PC-3 (cell line): ENCODE data around the gene LTC4S. TPM values are rescaled to one million over a fixed set of nuclear protein-coding genes. Genes with fewer than 3 reads are reported as not detected.

Source experiments
- ATAC-seq: fragments of 200-7000 bp; cut with Tn5 transposase; 2 replicates; pipeline ENCODE4 v1.9.1; 2020; ENCODE audit warnings: mild to moderate bottlenecking, moderate library complexity
- BruUV-seq: library from RNA; stranded (reverse); fragments of 400-500 nt; replicated peaks from 2 replicates; lab custom pipeline; 2021; lab: Mats Ljungman, UMichigan
- CTCF ChIA-PET: fragments of 300-600 bp; sonication (Branson Sonifier 250); formaldehyde crosslinking; loops from one replicate; lab custom pipeline; 2022; ENCODE audit warnings: antibody characterized with exemption; lab: Charles Lee
- POLR2A ChIA-PET: fragments of 300-600 bp; sonication (Branson Sonifier 250); formaldehyde crosslinking; loops from one replicate; lab custom pipeline; 2022; ENCODE audit warnings: antibody characterized with exemption; ENCODE audit not compliant: unreplicated experiment; lab: Charles Lee
- DNase-seq: peaks from one replicate; pipeline ENCODE4 v3.0.0-alpha.2; 2015
- H2AFZ ChIP-seq: fragments of 300-600 bp; sonication (generic); 2 replicates; pipeline ENCODE4 v1.6.0; 2016; ENCODE audit warnings: antibody characterized with exemption, low read length
- H3F3A ChIP-seq: fragments of 300-600 bp; sonication (generic); one replicate; pipeline ENCODE4 v1.6.0; 2017; ENCODE audit warnings: antibody characterized with exemption, low read length, control low read depth, mild to moderate bottlenecking; ENCODE audit not compliant: unreplicated experiment
- H3K27ac ChIP-seq: fragments of 300-600 bp; sonication (generic); 2 replicates; pipeline ENCODE4 v1.5.1; 2016; ENCODE audit warnings: mild to moderate bottlenecking, low read length
- H3K27me3 ChIP-seq: fragments of 300-600 bp; sonication (generic); 2 replicates; pipeline ENCODE4 v1.6.1; 2016; ENCODE audit warnings: low read length, mixed read lengths
- H3K36me3 ChIP-seq: fragments of 300-600 bp; sonication (generic); 2 replicates; pipeline ENCODE4 v1.6.1; 2016; ENCODE audit warnings: low read depth, mixed run types, low read length, mixed read lengths
- H3K4me1 ChIP-seq: fragments of 300-600 bp; sonication (generic); 2 replicates; pipeline ENCODE4 v1.5.1; 2016; ENCODE audit warnings: low read length; ENCODE audit not compliant: insufficient read depth
- H3K4me2 ChIP-seq: fragments of 300-600 bp; sonication (generic); 2 replicates; pipeline ENCODE4 v1.6.0; 2016; ENCODE audit warnings: low read length
- H3K4me3 ChIP-seq: fragments of 300-600 bp; sonication (generic); 2 replicates; pipeline ENCODE4 v1.5.1; 2016; ENCODE audit warnings: mild to moderate bottlenecking, low read length, mixed read lengths
- H3K79me2 ChIP-seq: fragments of 300-600 bp; sonication (generic); 2 replicates; pipeline ENCODE4 v1.6.1; 2017; ENCODE audit warnings: low read length, mixed read lengths
- H3K9ac ChIP-seq: fragments of 300-600 bp; sonication (generic); 2 replicates; pipeline ENCODE4 v1.6.0; 2016; ENCODE audit warnings: mild to moderate bottlenecking, low read length
- H3K9me2 ChIP-seq: fragments of 300-600 bp; sonication (generic); replicated peaks from 2 replicates; pipeline ENCODE4 v1.6.1; 2016; ENCODE audit warnings: mixed run types, low read length, mixed read lengths
- H3K9me3 ChIP-seq: fragments of 300-600 bp; sonication (generic); 2 replicates; pipeline ENCODE4 v1.6.1; 2016; ENCODE audit warnings: low read length, mixed read lengths
- H4K20me1 ChIP-seq: fragments of 300-600 bp; sonication (generic); 2 replicates; pipeline ENCODE4 v1.6.1; 2016; ENCODE audit warnings: low read length, mixed read lengths
- EZH2 ChIP-seq: fragments of 300-600 bp; sonication (generic); IDR thresholded peaks from one replicate; pipeline ENCODE4 v1.6.1; 2017; ENCODE audit warnings: antibody characterized with exemption, mild to moderate bottlenecking, low read length; ENCODE audit not compliant: unreplicated experiment
- EZH2phosphoT487 ChIP-seq: fragments of 300-600 bp; sonication (generic); IDR thresholded peaks from 2 replicates; pipeline ENCODE4 v1.6.1; 2018; ENCODE audit warnings: mild to moderate bottlenecking, antibody characterized with exemption, low read length, borderline replicate concordance
- intact Hi-C: fragments of 100-400 bp; cut with micrococcal nuclease; formaldehyde crosslinking; loops from 2 replicates; pipeline ENCODE4 v1.9.0; 2023
- microRNA-seq: library from miRNA; unstranded; fragments of <30 nt; microRNA quantifications from one replicate; pipeline ENCODE4 v1.1.0, GENCODE V29; 2020; ENCODE audit not compliant: unreplicated experiment
- total RNA-seq: library from RNA; depleted of rRNA; stranded (reverse); fragments of >200 nt; gene quantifications from 2 replicates; pipeline ENCODE4 v1.2.3, GENCODE V29; 2014; rRNA removed
- TF ChIP-seq, protein P1 (sequence below): fragments of 300-600 bp; sonication (generic); conservative IDR thresholded peaks from 2 replicates; pipeline ENCODE4 v1.5.1; 2017; ENCODE audit warnings: antibody characterized with exemption, low read depth, mild to moderate bottlenecking, low read length

Gene LTC4S
- total RNA-seq, 1 experiment from 2014 or later, result 1.5 TPM

DNA sequence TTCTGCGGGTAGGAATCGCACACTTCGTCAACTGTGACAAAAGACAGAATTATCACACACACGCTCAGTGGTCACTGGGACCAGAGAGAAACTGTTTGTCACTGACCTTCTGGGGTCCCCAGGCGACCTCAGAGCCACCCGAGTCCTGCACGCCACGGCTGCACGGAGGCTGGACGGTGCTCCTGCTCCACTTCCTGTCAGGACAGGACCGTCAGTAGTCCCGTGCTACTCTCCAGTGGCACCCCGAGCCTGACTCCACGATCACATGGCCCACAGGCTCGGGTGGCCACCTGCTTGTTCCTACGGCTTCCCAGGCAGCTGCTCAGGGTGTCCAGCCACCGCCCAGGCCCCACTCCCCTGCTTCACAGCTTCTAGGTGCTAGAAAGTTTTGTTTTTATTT is 47.0 kb downstream of the LTC4S start:
- H3K27me3 ChIP-seq, result no peaks in the 10 kb centered on the region
- ChIA-PET CTCF (no interaction called here), POLR2A (interaction anchor here (0.6 kb wide), 1 partner anchor 42 kb away, joined by 3 read pairs; no protein-coding TSS in a partner anchor)
- no peak overlapping the region for H3K27ac ChIP-seq
- ATAC-seq, result no peak
- H3K79me2 ChIP-seq, result no peaks in the 10 kb centered on the region
- no peak for DNase-seq
- no TSS peak for BruUV-seq
- peaks cover 6% of the 10 kb centered on the region for H3F3A ChIP-seq
- H3K9me3 ChIP-seq, result no peaks in the 10 kb centered on the region
- no peak overlapping the region for H3K4me2 ChIP-seq
- H3K9me2 ChIP-seq, result no peaks in the 10 kb centered on the region
- H3K36me3 ChIP-seq, result peaks cover 16% of the 10 kb centered on the region
- no peak overlapping the region for H3K9ac ChIP-seq
- no peak overlapping the region for H3K4me3 ChIP-seq
- H4K20me1 ChIP-seq, result no peaks in the 10 kb centered on the region
- no peak overlapping the region for H2AFZ ChIP-seq
- TF ChIP-seq EZH2phosphoT487, result no peak
- TF ChIP-seq, protein P1, sequence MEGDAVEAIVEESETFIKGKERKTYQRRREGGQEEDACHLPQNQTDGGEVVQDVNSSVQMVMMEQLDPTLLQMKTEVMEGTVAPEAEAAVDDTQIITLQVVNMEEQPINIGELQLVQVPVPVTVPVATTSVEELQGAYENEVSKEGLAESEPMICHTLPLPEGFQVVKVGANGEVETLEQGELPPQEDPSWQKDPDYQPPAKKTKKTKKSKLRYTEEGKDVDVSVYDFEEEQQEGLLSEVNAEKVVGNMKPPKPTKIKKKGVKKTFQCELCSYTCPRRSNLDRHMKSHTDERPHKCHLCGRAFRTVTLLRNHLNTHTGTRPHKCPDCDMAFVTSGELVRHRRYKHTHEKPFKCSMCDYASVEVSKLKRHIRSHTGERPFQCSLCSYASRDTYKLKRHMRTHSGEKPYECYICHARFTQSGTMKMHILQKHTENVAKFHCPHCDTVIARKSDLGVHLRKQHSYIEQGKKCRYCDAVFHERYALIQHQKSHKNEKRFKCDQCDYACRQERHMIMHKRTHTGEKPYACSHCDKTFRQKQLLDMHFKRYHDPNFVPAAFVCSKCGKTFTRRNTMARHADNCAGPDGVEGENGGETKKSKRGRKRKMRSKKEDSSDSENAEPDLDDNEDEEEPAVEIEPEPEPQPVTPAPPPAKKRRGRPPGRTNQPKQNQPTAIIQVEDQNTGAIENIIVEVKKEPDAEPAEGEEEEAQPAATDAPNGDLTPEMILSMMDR, result no peak
- no peak for TF ChIP-seq EZH2
- intact Hi-C loops, result no loop called here
- no peaks in the 10 kb centered on the region for H3K4me1 ChIP-seq

DNA sequence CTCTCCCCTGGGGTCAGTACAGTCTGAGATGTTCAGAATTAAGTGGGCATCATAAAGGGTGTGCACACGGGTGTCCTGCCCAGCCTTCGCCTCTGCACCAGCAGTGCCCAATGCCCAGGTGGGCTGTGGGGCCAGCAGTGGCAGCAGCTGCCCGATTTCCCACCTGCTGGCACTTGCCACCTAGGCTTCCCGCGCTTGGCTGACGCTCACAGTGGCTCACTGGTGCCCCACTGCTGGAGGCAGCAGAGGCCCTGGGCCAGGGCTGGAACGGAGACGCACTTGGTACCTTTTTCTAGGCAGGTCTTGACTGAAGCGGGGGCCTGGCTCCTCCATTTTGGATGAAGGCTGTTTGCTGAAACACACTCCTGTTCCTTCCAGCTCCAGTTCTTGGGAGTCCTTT is 47.8 kb downstream of the LTC4S start:
- no peaks in the 10 kb centered on the region for H4K20me1 ChIP-seq
- H3K9ac ChIP-seq, result no peak overlapping the region
- DNase-seq (no peak), ATAC-seq (no peak)
- no peaks in the 10 kb centered on the region for H3F3A ChIP-seq
- no peak overlapping the region for H3K27ac ChIP-seq
- POLR2A ChIA-PET, result no interaction called here
- no peak overlapping the region for H3K4me2 ChIP-seq
- peaks cover 8% of the 10 kb centered on the region; the same call in 1 of the 2 replicates for H3K36me3 ChIP-seq
- TF ChIP-seq EZH2phosphoT487 (no peak), EZH2 (no peak)
- TF ChIP-seq, protein P1, result no peak
- H3K79me2 ChIP-seq, result no peaks in the 10 kb centered on the region
- CTCF ChIA-PET, result no interaction called here
- H3K9me2 ChIP-seq, result no peaks in the 10 kb centered on the region
- intact Hi-C loops, result no loop called here
- no peaks in the 10 kb centered on the region for H3K9me3 ChIP-seq
- BruUV-seq, result no TSS peak
- no peak overlapping the region for H3K4me3 ChIP-seq
- H2AFZ ChIP-seq, result no peak overlapping the region
- H3K27me3 ChIP-seq, result no peaks in the 10 kb centered on the region
- no peaks in the 10 kb centered on the region for H3K4me1 ChIP-seq

Small RNA genes within 50 kb of the gene (microRNA-seq; reads per million reads assigned to microRNA genes)
- gene MIR1229, result 9.8 reads per million, percentile 36 among the genes with 10 or more reads in this experiment

Other genes with a start within 250 kb of the LTC4S start
- 27.1 and 31.5 TPM in 2 replicates for gene RUFY1, start 243.4 kb upstream of the LTC4S start, total RNA-seq
- 533 and 610 TPM in 2 replicates for gene HNRNPH1, start 170.3 kb upstream of the LTC4S start, total RNA-seq
- gene CBY3, start 113.0 kb upstream of the LTC4S start, total RNA-seq, result 1.4 TPM in 1 of 2 replicates, not detected in the other
- 293 and 348 TPM in 2 replicates for gene CANX, start 95.0 kb upstream of the LTC4S start, total RNA-seq
- 10.6 and 17.9 TPM in 2 replicates for gene MAML1, start 61.2 kb upstream of the LTC4S start, total RNA-seq
- 88.9 and 113 TPM in 2 replicates for gene MGAT4B, start 12.9 kb downstream of the LTC4S start, total RNA-seq
- 253 and 341 TPM in 2 replicates for gene SQSTM1, start 26.9 kb downstream of the LTC4S start, total RNA-seq
- gene MRNIP, start 64.8 kb downstream of the LTC4S start, total RNA-seq, result 20.2 and 26.1 TPM in 2 replicates
- 44.9 and 67.7 TPM in 2 replicates for gene TBC1D9B, start 113.9 kb downstream of the LTC4S start, total RNA-seq